ENCODE measurements around the gene IDH2. TPM values are rescaled to one million over a fixed set of nuclear protein-coding genes. Genes with fewer than 3 reads are reported as not detected.
"Not testable (repeated sequence)": the region's sequence is repeated elsewhere in the genome, so short reads cannot be mapped to it uniquely, and the experiment has no call there.

IDH2 gene
- total and polyA plus RNA-seq, 2 donors from 2014 or later, result 87.0 to 545 TPM

DNA sequence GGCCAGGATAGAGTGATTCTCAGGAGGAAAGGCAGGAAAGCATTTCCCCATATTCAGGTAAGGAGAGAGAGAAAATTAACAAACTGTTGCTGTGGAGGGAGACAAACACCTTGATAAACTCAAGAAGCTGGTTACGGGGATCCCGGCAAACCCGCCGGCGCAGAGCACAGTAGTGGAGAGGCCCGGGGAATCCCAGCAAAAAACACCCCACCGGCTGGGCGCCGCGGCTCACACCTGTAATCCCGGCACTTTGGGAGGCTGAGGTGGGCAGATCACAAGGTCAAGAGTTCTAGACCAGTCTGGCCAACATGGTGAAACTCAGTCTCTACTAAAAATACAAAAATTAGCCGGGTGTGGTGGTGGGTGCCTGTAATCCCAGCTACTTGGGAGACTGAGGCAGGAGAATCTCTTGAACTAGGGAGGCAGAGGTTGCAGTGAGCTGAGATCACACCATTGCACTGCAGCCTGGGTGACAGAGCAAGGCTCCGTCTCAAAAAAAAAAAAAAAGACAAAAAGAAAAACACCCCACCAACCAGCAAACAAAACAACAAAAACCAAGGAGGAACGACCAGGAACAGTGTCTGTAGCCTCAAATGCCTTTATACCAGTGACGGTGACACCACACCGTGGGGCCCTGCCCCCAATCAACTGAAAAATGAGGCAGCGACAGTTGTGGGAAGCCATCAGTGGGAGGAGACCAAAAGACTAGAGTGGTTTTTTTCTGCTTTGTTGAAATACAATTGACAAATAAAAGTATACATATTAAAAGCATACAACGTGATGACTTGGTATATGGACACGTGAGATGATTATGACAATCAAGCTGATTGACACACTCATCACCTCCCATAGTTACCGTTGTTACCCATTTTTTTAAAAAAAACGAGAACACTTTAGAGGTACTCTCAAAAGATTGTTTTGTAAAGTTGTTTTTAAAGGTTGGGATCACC lies 40.2 kb upstream of the IDH2 start:
- intact Hi-C loops (cut with DNase I), result no loop called here
- H3K27me3 ChIP-seq (ENCODE audit: control insufficient read depth, insufficient read depth, low read length), result no peaks in the 10 kb centered on the region
- no peak overlapping the region for H3K4me3 ChIP-seq (ENCODE audit: low read length in 3 of 3)
- H3K4me1 ChIP-seq (ENCODE audit: control insufficient read depth in 2 of 3, insufficient read depth in 2 of 3, low read depth in 1 of 3, low read length in 3 of 3), result peaks cover 0 to 6% (median 3%) of the 10 kb centered on the region in 3 donors
- TF ChIP-seq, protein P1, sequence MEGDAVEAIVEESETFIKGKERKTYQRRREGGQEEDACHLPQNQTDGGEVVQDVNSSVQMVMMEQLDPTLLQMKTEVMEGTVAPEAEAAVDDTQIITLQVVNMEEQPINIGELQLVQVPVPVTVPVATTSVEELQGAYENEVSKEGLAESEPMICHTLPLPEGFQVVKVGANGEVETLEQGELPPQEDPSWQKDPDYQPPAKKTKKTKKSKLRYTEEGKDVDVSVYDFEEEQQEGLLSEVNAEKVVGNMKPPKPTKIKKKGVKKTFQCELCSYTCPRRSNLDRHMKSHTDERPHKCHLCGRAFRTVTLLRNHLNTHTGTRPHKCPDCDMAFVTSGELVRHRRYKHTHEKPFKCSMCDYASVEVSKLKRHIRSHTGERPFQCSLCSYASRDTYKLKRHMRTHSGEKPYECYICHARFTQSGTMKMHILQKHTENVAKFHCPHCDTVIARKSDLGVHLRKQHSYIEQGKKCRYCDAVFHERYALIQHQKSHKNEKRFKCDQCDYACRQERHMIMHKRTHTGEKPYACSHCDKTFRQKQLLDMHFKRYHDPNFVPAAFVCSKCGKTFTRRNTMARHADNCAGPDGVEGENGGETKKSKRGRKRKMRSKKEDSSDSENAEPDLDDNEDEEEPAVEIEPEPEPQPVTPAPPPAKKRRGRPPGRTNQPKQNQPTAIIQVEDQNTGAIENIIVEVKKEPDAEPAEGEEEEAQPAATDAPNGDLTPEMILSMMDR (IDR thresholded peaks at IDR 0.05; ENCODE audit: borderline replicate concordance, extremely low read depth, insufficient read depth), result no peak
- H3K36me3 ChIP-seq (ENCODE audit: control insufficient read depth in 2 of 3, insufficient read depth in 3 of 3, low read length in 3 of 3), result no peaks in the 10 kb centered on the region
- DNase-seq (peak in 1 of 5 donors; percentile 49), FAIRE-seq (no peak)
- H3K27ac ChIP-seq (ENCODE audit: low read depth in 2 of 2, low read length in 2 of 2), result no peak overlapping the region
- no peak overlapping the region for H3K9ac ChIP-seq (ENCODE audit: low read length in 3 of 3)
- no peaks in the 10 kb centered on the region for H3K9me3 ChIP-seq (ENCODE audit: control insufficient read depth in 2 of 3, insufficient read depth in 1 of 3, low read length in 3 of 3)

DNA sequence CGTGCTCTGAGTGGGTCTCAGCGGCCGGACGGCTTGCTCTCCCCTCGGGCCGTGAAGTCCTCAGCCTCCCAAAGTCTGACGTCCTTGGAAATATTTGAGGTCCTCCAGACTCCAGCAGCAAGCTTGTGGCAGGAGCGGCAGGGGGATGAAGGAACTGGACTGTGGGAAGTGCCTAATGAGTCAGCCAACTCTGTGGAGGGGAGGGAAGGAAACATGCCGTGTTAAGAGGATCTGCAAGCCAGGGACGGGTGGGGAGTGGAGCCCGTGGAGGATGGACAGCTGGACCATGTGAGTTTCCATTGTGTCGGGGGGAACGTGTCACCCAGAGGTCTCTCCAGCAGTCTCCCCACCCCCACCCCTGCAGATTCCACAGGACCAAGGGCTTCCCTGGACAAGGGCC lies 39.4 kb upstream of the IDH2 start:
- intact Hi-C loops (cut with DNase I), result no loop called here

DNA sequence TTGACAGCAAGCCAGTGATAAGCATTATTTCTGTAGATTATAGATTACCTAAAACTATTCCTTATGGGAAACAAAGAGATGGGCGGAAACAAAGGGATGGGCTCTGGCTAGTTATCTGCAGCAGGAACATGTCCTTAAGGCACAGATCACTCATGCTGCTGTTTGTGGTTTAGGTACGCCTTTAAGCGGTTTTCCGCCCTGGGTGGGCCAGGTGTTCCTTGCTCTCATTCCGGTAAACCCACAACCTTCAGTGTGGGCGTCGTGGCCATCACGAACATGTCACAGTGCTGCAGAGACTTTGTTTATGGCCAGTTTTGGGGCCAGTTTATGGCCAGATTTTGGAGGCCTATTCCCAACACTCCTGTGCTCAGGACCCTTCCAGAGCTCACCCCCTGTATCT lies 37.3 kb upstream of the IDH2 start:
- FAIRE-seq; H3K27me3 ChIP-seq (ENCODE audit: control insufficient read depth, insufficient read depth, low read length); DNase-seq; H3K36me3 ChIP-seq (ENCODE audit: control insufficient read depth in 2 of 3, insufficient read depth in 3 of 3, low read length in 3 of 3); H3K27ac ChIP-seq (ENCODE audit: low read depth in 2 of 2, low read length in 2 of 2); H3K9me3 ChIP-seq (ENCODE audit: control insufficient read depth in 2 of 3, insufficient read depth in 1 of 3, low read length in 3 of 3); H3K9ac ChIP-seq (ENCODE audit: low read length in 3 of 3); H3K4me3 ChIP-seq (ENCODE audit: low read length in 3 of 3); intact Hi-C loops (cut with DNase I); H3K4me1 ChIP-seq (ENCODE audit: control insufficient read depth in 2 of 3, insufficient read depth in 2 of 3, low read depth in 1 of 3, low read length in 3 of 3): not testable (repeated sequence)

More for the DNA sequence above, 39.4 kb upstream of the IDH2 start:
- Histone ChIP-seq H3K27me3 (ENCODE audit: control insufficient read depth, insufficient read depth, low read length) (no peaks in the 10 kb centered on the region), H3K4me3 (ENCODE audit: low read length in 3 of 3) (no peak overlapping the region), H3K27ac (ENCODE audit: low read depth in 2 of 2, low read length in 2 of 2) (no peak overlapping the region), H3K4me1 (ENCODE audit: control insufficient read depth in 2 of 3, insufficient read depth in 2 of 3, low read depth in 1 of 3, low read length in 3 of 3) (peaks cover 0 to 6% (median 3%) of the 10 kb centered on the region in 3 donors), H3K36me3 (ENCODE audit: control insufficient read depth in 2 of 3, insufficient read depth in 3 of 3, low read length in 3 of 3) (no peaks in the 10 kb centered on the region), H3K9ac (ENCODE audit: low read length in 3 of 3) (no peak overlapping the region), H3K9me3 (ENCODE audit: control insufficient read depth in 2 of 3, insufficient read depth in 1 of 3, low read length in 3 of 3) (no peaks in the 10 kb centered on the region)
- FAIRE-seq (no peak), DNase-seq (peak in 2 of 5 donors; percentile 38 to 52)
- TF ChIP-seq, protein P1 (IDR thresholded peaks at IDR 0.05; ENCODE audit: borderline replicate concordance, extremely low read depth, insufficient read depth), result no peak

DNA sequence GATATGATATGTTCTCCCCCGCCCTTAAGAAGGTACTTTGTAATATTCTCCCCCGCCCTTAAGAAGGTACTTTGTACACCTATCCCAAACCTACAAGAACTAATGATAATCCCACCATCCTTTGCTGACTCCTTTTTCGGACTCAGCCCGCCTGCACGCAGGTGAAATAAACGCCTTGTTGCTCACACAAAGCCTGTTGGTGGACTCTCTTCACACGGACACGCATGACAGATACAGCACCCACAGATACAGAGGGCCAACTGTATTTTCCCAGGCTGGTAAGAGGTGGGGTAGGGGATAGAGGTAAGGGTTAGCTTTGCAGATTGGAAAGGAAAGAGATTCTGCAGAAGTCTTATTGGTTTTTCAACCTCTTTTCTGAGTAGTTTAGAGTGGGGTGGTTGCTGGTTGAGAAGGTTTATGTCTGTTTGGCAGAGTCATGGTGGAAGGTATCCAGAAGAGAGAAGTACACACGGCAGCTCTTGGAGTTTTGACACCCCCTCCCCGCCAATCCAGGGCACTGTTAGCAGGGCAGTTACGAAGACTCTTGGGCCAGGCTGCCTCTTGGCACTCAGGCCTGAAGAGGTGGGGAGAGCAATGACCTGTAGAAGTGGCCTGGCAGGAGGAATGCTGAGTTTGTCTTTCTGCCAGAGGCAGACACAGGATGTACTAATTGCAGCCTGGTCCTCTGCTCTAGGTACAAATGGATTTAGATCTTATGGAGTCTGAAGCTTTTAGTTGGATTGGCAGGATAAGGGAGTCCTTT lies 36.0 kb upstream of the IDH2 start:
- H3K9me3 ChIP-seq (ENCODE audit: control insufficient read depth in 2 of 3, insufficient read depth in 1 of 3, low read length in 3 of 3), result no peaks in the 10 kb centered on the region
- no peaks in the 10 kb centered on the region for H3K36me3 ChIP-seq (ENCODE audit: control insufficient read depth in 2 of 3, insufficient read depth in 3 of 3, low read length in 3 of 3)
- no peak overlapping the region for H3K27ac ChIP-seq (ENCODE audit: low read depth in 2 of 2, low read length in 2 of 2)
- H3K9ac ChIP-seq (ENCODE audit: low read length in 3 of 3), result no peak overlapping the region
- DNase-seq (peak in 1 of 5 donors; percentile 56), FAIRE-seq (no peak)
- TF ChIP-seq, protein P1 (IDR thresholded peaks at IDR 0.05; ENCODE audit: borderline replicate concordance, extremely low read depth, insufficient read depth), result no peak
- H3K4me3 ChIP-seq (ENCODE audit: low read length in 3 of 3), result no peak overlapping the region
- intact Hi-C loops (cut with DNase I), result no loop called here
- H3K27me3 ChIP-seq (ENCODE audit: control insufficient read depth, insufficient read depth, low read length), result no peaks in the 10 kb centered on the region
- H3K4me1 ChIP-seq (ENCODE audit: control insufficient read depth in 2 of 3, insufficient read depth in 2 of 3, low read depth in 1 of 3, low read length in 3 of 3), result peaks cover 0 to 6% (median under 1%) of the 10 kb centered on the region in 3 donors

All from kidney (tissue), 14 donors.